ENCODE measurements around the gene HEMK1. TPM values are rescaled to one million over a fixed set of nuclear protein-coding genes. Genes with fewer than 3 reads are reported as not detected.
A peak's percentile ranks its signal among the peaks of the same experiment; 100 is the strongest.

Gene HEMK1
- total RNA-seq, 1 donor, result 8.7 TPM

- TF ChIP-seq, protein P1, sequence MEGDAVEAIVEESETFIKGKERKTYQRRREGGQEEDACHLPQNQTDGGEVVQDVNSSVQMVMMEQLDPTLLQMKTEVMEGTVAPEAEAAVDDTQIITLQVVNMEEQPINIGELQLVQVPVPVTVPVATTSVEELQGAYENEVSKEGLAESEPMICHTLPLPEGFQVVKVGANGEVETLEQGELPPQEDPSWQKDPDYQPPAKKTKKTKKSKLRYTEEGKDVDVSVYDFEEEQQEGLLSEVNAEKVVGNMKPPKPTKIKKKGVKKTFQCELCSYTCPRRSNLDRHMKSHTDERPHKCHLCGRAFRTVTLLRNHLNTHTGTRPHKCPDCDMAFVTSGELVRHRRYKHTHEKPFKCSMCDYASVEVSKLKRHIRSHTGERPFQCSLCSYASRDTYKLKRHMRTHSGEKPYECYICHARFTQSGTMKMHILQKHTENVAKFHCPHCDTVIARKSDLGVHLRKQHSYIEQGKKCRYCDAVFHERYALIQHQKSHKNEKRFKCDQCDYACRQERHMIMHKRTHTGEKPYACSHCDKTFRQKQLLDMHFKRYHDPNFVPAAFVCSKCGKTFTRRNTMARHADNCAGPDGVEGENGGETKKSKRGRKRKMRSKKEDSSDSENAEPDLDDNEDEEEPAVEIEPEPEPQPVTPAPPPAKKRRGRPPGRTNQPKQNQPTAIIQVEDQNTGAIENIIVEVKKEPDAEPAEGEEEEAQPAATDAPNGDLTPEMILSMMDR (IDR thresholded peaks at IDR 0.05; ENCODE audit: extremely low read depth, low read depth, low read length), result no peak
- no peak overlapping the region for H3K27ac ChIP-seq (ENCODE audit: low read depth, low read length)
- peaks cover 17% of the 10 kb centered on the region for H3K4me1 ChIP-seq (ENCODE audit: insufficient read depth, low read length)
- no peak overlapping the region for H2AFZ ChIP-seq (ENCODE audit: low read length)
- H3K4me2 ChIP-seq (ENCODE audit: insufficient read depth, low read length), result no peak overlapping the region
- no peaks in the 10 kb centered on the region for H4K20me1 ChIP-seq (ENCODE audit: insufficient read depth, low read length)
- no peaks in the 10 kb centered on the region for H3K9me3 ChIP-seq (ENCODE audit: low read depth, low read length)
- no peaks in the 10 kb centered on the region for H3K79me2 ChIP-seq (ENCODE audit: insufficient read depth, low read length)
- no peak overlapping the region for H3K4me3 ChIP-seq (ENCODE audit: insufficient read depth, low read length)
- no peaks in the 10 kb centered on the region for H3K27me3 ChIP-seq (ENCODE audit: insufficient read depth, low read length)
- H3K36me3 ChIP-seq (ENCODE audit: insufficient read depth, low read length), result peaks cover 9% of the 10 kb centered on the region
- peak; percentile 58 for DNase-seq (ENCODE audit: insufficient read length, low spot score, missing footprints)
Observed at GRCh38 chr3:50607271-50608091, 38.2 kb downstream of the HEMK1 start.

- H2AFZ ChIP-seq (ENCODE audit: low read length), result no peak overlapping the region
- no peaks in the 10 kb centered on the region for H4K20me1 ChIP-seq (ENCODE audit: insufficient read depth, low read length)
- peak; percentile 31 for DNase-seq (ENCODE audit: insufficient read length, low spot score, missing footprints)
- no peak overlapping the region for H3K4me2 ChIP-seq (ENCODE audit: insufficient read depth, low read length)
- H3K4me3 ChIP-seq (ENCODE audit: insufficient read depth, low read length), result no peak overlapping the region
- TF ChIP-seq, protein P1 (IDR thresholded peaks at IDR 0.05; ENCODE audit: extremely low read depth, low read depth, low read length), result no peak
- no peaks in the 10 kb centered on the region for H3K9me3 ChIP-seq (ENCODE audit: low read depth, low read length)
- H3K36me3 ChIP-seq (ENCODE audit: insufficient read depth, low read length), result peaks cover 9% of the 10 kb centered on the region
- no peak overlapping the region for H3K27ac ChIP-seq (ENCODE audit: low read depth, low read length)
- no peaks in the 10 kb centered on the region for H3K79me2 ChIP-seq (ENCODE audit: insufficient read depth, low read length)
- peaks cover 15% of the 10 kb centered on the region for H3K4me1 ChIP-seq (ENCODE audit: insufficient read depth, low read length)
- no peaks in the 10 kb centered on the region for H3K27me3 ChIP-seq (ENCODE audit: insufficient read depth, low read length)
Observed at GRCh38 chr3:50608278-50608677, 39.0 kb downstream of the HEMK1 start.

GRCh38 chr3:50609071-50609762 is 39.9 kb downstream of the HEMK1 start:
- H3K9me3 ChIP-seq (ENCODE audit: low read depth, low read length), result no peaks in the 10 kb centered on the region
- H4K20me1 ChIP-seq (ENCODE audit: insufficient read depth, low read length), result no peaks in the 10 kb centered on the region
- TF ChIP-seq, protein P1 (IDR thresholded peaks at IDR 0.05; ENCODE audit: extremely low read depth, low read depth, low read length), result no peak
- H2AFZ ChIP-seq (ENCODE audit: low read length), result no peak overlapping the region
- H3K4me2 ChIP-seq (ENCODE audit: insufficient read depth, low read length), result no peak overlapping the region
- no peak overlapping the region for H3K4me3 ChIP-seq (ENCODE audit: insufficient read depth, low read length)
- H3K27me3 ChIP-seq (ENCODE audit: insufficient read depth, low read length), result no peaks in the 10 kb centered on the region
- peaks cover 15% of the 10 kb centered on the region for H3K4me1 ChIP-seq (ENCODE audit: insufficient read depth, low read length)
- H3K36me3 ChIP-seq (ENCODE audit: insufficient read depth, low read length), result peaks cover 9% of the 10 kb centered on the region
- peak; percentile 71 for DNase-seq (ENCODE audit: insufficient read length, low spot score, missing footprints)
- H3K79me2 ChIP-seq (ENCODE audit: insufficient read depth, low read length), result no peaks in the 10 kb centered on the region
- H3K27ac ChIP-seq (ENCODE audit: low read depth, low read length), result no peak overlapping the region

GRCh38 chr3:50609763-50610085 is 40.4 kb downstream of the HEMK1 start:
- H3K36me3 ChIP-seq (ENCODE audit: insufficient read depth, low read length), result peaks cover 9% of the 10 kb centered on the region
- peaks cover 15% of the 10 kb centered on the region for H3K4me1 ChIP-seq (ENCODE audit: insufficient read depth, low read length)
- no peak for DNase-seq (ENCODE audit: insufficient read length, low spot score, missing footprints)
- no peaks in the 10 kb centered on the region for H3K27me3 ChIP-seq (ENCODE audit: insufficient read depth, low read length)
- no peak overlapping the region for H3K4me2 ChIP-seq (ENCODE audit: insufficient read depth, low read length)
- H3K27ac ChIP-seq (ENCODE audit: low read depth, low read length), result no peak overlapping the region
- no peak overlapping the region for H2AFZ ChIP-seq (ENCODE audit: low read length)
- no peaks in the 10 kb centered on the region for H3K79me2 ChIP-seq (ENCODE audit: insufficient read depth, low read length)
- no peaks in the 10 kb centered on the region for H3K9me3 ChIP-seq (ENCODE audit: low read depth, low read length)
- TF ChIP-seq, protein P1 (IDR thresholded peaks at IDR 0.05; ENCODE audit: extremely low read depth, low read depth, low read length), result no peak
- no peak overlapping the region for H3K4me3 ChIP-seq (ENCODE audit: insufficient read depth, low read length)
- H4K20me1 ChIP-seq (ENCODE audit: insufficient read depth, low read length), result no peaks in the 10 kb centered on the region

Measured in osteoblast (primary cell).